Neutrophil (primary cell): ENCODE measurements around the gene GFY.

Experiments used
- H3K27ac ChIP-seq: fragments of 200-600 bp; sonication (generic); 2 replicates; pipeline ENCODE4 v1.5.1; 2016; ENCODE audit warnings: mild to moderate bottlenecking, moderate library complexity
- H3K27me3 ChIP-seq: fragments of 200-600 bp; sonication (generic); 2 replicates; pipeline ENCODE4 v1.6.0; 2016; ENCODE audit warnings: mild to moderate bottlenecking
- H3K36me3 ChIP-seq: fragments of 200-600 bp; sonication (generic); 2 replicates; pipeline ENCODE4 v1.5.1; 2017
- H3K4me1 ChIP-seq, 2 experiments: fragments of 200-600 bp in 1 of 2; sonication (generic) in 1 of 2; 1 replicate in 1 of 2; 2 replicates in 1 of 2; pipeline versions ENCODE4 v1.5.1 to v1.6.1; 2013 to 2016; ENCODE audit warnings: low read depth in 1 of 2, low read length in 1 of 2, mild to moderate bottlenecking in 1 of 2, moderate library complexity in 1 of 2; ENCODE audit not compliant: control insufficient read depth in 1 of 2, insufficient read depth in 1 of 2
- H3K4me3 ChIP-seq, 2 experiments: fragments of 200-600 bp in 1 of 2; sonication (generic) in 1 of 2; 1 replicate in 1 of 2; 2 replicates in 1 of 2; pipeline ENCODE4 v1.5.1; 2013 to 2016; ENCODE audit warnings: low read depth in 1 of 2, low read length in 1 of 2, mild to moderate bottlenecking in 1 of 2, moderate library complexity in 1 of 2
- H3K9me3 ChIP-seq: fragments of 200-600 bp; sonication (generic); 2 replicates; pipeline ENCODE4 v1.5.1; 2016
- TF ChIP-seq, protein P1 (sequence below): fragments of 200-600 bp; sonication (generic); IDR thresholded peaks from 2 replicates; pipeline ENCODE4 v1.5.1; 2016; ENCODE audit warnings: antibody characterized with exemption

Gene GFY

DNA sequence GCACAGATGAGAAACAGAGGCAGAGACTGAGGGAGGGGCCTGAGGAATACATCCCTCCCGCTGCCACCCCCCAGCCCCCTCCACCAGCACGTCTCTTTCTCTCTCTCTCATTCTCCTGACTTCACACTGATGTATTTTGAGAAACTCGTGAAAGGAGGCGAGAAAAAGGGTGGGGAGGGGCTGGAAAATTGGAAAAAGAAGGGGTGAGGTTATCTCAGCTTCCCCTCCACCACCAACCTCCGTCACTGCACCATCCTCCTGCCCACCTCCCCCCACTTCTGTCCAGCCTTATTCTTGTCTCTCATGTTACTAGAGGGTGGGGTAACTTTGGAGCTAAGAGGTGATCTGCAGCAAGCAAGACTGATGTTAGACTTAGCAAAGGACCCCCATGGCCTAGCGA, 14.6 kb downstream of the GFY start:
- Histone ChIP-seq H3K9me3 (no peaks in the 10 kb centered on the region), H3K4me3 (no peak overlapping the region), H3K36me3 (no peaks in the 10 kb centered on the region), H3K27me3 (peaks cover 83% of the 10 kb centered on the region), H3K27ac (no peak overlapping the region), H3K4me1 (peaks cover 14 to 18% of the 10 kb centered on the region in 2 experiments)
- TF ChIP-seq, protein P1, sequence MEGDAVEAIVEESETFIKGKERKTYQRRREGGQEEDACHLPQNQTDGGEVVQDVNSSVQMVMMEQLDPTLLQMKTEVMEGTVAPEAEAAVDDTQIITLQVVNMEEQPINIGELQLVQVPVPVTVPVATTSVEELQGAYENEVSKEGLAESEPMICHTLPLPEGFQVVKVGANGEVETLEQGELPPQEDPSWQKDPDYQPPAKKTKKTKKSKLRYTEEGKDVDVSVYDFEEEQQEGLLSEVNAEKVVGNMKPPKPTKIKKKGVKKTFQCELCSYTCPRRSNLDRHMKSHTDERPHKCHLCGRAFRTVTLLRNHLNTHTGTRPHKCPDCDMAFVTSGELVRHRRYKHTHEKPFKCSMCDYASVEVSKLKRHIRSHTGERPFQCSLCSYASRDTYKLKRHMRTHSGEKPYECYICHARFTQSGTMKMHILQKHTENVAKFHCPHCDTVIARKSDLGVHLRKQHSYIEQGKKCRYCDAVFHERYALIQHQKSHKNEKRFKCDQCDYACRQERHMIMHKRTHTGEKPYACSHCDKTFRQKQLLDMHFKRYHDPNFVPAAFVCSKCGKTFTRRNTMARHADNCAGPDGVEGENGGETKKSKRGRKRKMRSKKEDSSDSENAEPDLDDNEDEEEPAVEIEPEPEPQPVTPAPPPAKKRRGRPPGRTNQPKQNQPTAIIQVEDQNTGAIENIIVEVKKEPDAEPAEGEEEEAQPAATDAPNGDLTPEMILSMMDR = no peak

DNA sequence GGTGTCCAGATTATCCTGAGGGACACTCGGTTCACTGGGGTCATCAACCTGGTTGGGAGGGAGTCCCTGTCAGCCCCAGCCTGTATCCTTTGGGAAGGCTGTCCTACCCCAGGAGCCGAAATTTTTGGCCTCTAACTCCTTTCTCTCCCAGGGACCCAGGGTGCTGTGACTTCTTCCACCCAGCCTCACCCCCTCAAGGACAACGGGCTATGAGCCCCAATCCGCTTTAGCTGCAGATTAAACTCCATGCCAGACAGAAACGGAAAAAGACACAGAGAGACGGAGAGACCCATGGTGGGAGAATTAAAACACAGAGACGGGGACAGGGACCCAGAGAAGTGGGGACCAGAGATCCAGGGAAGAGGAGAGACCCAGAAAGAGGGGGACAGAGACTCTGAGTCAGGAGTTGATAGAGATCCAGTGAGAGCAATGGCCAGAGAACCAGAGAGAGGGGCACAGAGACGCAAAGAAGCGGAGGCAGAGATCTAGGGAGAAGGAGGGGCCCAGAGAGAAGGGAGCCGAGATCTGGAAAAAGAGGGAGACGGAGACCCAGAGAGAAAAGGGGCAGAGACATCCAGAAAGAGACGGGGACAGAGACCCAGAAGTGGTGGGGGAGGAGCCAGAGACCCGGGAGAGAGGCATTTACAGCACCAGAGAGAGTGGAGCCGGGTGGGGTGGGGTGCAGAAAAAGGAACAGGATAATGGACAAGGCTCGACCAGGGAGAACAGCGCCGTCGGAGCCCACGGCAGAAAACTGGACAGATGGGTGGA, 15.4 kb downstream of the GFY start:
- H3K4me3 ChIP-seq = no peak overlapping the region

DNA sequence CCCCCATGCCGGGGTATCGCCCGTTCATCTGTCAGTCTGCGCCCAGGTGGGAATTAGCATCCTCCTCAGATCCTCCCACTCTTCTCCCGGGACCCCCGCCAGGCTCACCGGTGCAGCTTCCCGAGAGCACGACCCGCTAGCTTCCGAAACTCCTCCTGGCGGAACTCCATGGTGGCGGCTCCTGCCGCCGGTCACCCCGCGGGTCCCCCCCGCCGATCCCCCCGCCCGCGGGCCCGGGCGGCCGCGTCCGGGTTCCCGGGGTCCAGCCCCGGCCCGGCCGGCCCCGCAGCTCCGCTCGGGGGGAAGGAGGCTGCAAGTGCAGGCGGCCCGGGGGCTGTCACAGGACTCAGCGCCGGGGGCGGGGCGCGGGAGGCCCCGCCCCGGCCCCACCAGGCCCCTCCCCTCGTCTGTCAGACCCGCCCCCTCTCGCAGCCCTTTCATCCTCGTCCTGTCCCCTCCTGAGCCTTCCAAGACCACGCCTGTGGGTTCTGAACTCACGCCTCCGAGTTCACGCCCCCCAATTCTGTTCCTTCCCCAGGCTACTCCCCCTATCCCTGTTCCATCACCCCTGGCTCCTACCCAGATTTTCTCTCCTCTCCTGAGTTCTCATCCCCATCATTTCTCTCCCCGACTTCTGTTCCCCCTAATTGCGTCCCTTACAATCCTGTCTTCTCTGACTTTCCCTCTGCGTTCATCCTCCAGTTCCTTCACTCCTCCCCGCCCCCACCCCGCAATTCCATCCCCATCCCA, 16.2 kb downstream of the GFY start, which contains the start of gene SLC17A7:
Gene SLC17A7 (minus strand): TSS at position 318 of the 750 bp plus-strand sequence. CDS start 148 bp downstream, at position 170.
- Histone ChIP-seq H3K27me3 (peaks cover 67% of the 10 kb centered on the region), H3K36me3 (peaks cover under 1% of the 10 kb centered on the region), H3K27ac (no peak within 1 kb of the TSS), H3K4me1 (peaks cover 17 to 18% of the 10 kb centered on the region in 2 experiments), H3K9me3 (no peaks in the 10 kb centered on the region), H3K4me3 (peak within 1 kb of the TSS; percentile 73 to 92)
- TF ChIP-seq, protein P1 = no peak

More for the DNA sequence above, 15.4 kb downstream of the GFY start:
- TF ChIP-seq, protein P1 = no peak
- H3K27me3 ChIP-seq = peaks cover 75% of the 10 kb centered on the region
- no peaks in the 10 kb centered on the region for H3K36me3 ChIP-seq
- H3K4me1 ChIP-seq = peaks cover 17 to 18% of the 10 kb centered on the region in 2 experiments
- no peaks in the 10 kb centered on the region for H3K9me3 ChIP-seq
- H3K27ac ChIP-seq = no peak overlapping the region

DNA sequence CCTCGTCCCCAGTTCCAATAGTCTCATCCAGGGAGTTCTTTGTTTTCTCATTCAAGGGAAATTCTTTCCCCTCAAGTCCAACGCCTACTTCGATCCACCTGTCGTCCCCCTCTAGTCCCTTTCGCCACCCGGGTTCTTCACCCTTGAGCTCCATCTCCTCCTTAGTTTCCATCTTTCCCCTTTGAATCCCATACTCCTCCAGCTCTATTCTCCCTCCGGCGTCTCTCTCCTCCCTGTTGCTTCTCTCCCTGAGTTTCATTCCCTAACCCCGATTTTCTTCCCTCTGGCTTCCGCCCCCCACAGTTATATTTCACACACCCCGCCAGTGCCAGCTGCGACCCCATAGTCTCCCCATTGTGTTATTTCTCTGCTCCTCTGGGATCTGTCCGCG, 16.8 kb downstream of the GFY start:
- Histone ChIP-seq H3K27ac (no peak overlapping the region), H3K4me1 (peaks cover 17 to 18% of the 10 kb centered on the region in 2 experiments), H3K4me3 (no peak overlapping the region), H3K9me3 (no peaks in the 10 kb centered on the region), H3K36me3 (peaks cover 7% of the 10 kb centered on the region), H3K27me3 (peaks cover 61% of the 10 kb centered on the region)
- TF ChIP-seq, protein P1 = no peak

DNA sequence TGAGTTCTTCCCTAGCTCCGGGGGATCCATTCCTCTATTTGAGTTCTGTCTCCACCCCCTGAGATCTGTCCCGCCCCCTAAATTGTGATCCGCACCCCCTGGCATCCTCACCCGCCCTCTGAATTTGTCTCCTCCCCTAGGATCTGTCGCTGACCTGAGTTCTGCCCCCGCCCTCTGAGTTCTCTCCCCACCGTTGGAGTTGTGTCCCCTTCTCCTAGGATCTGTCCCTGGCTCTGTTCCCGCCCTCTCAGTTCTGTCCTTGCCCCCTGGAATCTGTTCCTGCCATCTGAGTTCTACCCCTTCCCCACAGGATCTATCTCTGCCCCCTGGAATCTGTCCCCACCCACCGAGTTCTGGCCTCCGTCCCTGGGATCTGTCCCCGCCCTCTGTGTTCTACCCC, 17.2 kb downstream of the GFY start:
- Histone ChIP-seq H3K4me3 (peak overlapping the region; percentile 73 to 92), H3K27ac (no peak overlapping the region), H3K27me3 (peaks cover 57% of the 10 kb centered on the region), H3K36me3 (peaks cover 9% of the 10 kb centered on the region), H3K4me1 (peaks cover 17 to 18% of the 10 kb centered on the region in 2 experiments), H3K9me3 (no peaks in the 10 kb centered on the region)
- TF ChIP-seq, protein P1 = no peak
